ENCODE data around the gene TNFSF13.

Gene TNFSF13

GRCh38 chr17:7563115-7563869, 4.7 kb downstream of the TNFSF13 start:
- no peaks in the 10 kb centered on the region for H3K27me3 ChIP-seq (replicated peaks; ENCODE audit: control insufficient read depth, insufficient read depth, low read length)
- DNase-seq (ENCODE audit: low read depth): no peak
- H3K9me3 ChIP-seq (ENCODE audit: control insufficient read depth, low read length): no peaks in the 10 kb centered on the region
- H3K4me3 ChIP-seq (ENCODE audit: low read length): peak overlapping the region; percentile 81
- peak overlapping the region; percentile 88 for H3K9ac ChIP-seq (ENCODE audit: low read length)
- H3K4me1 ChIP-seq (ENCODE audit: control insufficient read depth, insufficient read depth, low read length): peaks cover 36% of the 10 kb centered on the region
- peaks cover 37% of the 10 kb centered on the region for H3K36me3 ChIP-seq (ENCODE audit: control insufficient read depth, insufficient read depth, low read length, severe bottlenecking)

- DNase-seq (ENCODE audit: low read depth): no peak
- Histone ChIP-seq H3K36me3 (ENCODE audit: control insufficient read depth, insufficient read depth, low read length, severe bottlenecking) (peaks cover 60% of the 10 kb centered on the region), H3K9ac (ENCODE audit: low read length) (no peak overlapping the region), H3K9me3 (ENCODE audit: control insufficient read depth, low read length) (no peaks in the 10 kb centered on the region), H3K4me3 (ENCODE audit: low read length) (no peak overlapping the region), H3K4me1 (ENCODE audit: control insufficient read depth, insufficient read depth, low read length) (peaks cover 8% of the 10 kb centered on the region), H3K27me3 (replicated peaks; ENCODE audit: control insufficient read depth, insufficient read depth, low read length) (no peaks in the 10 kb centered on the region)
Observed at GRCh38 chr17:7569571-7569970, 11.0 kb downstream of the TNFSF13 start.

- H3K36me3 ChIP-seq (ENCODE audit: control insufficient read depth, insufficient read depth, low read length, severe bottlenecking): peaks cover 60% of the 10 kb centered on the region
- no peaks in the 10 kb centered on the region for H3K9me3 ChIP-seq (ENCODE audit: control insufficient read depth, low read length)
- DNase-seq (ENCODE audit: low read depth): no peak
- H3K9ac ChIP-seq (ENCODE audit: low read length): peak overlapping the region; percentile 4
- H3K27me3 ChIP-seq (replicated peaks; ENCODE audit: control insufficient read depth, insufficient read depth, low read length): no peaks in the 10 kb centered on the region
- no peak overlapping the region for H3K4me3 ChIP-seq (ENCODE audit: low read length)
- H3K4me1 ChIP-seq (ENCODE audit: control insufficient read depth, insufficient read depth, low read length): peaks cover 16% of the 10 kb centered on the region
Observed at GRCh38 chr17:7570351-7570750, 11.8 kb downstream of the TNFSF13 start.

- Histone ChIP-seq H3K9me3 (ENCODE audit: control insufficient read depth, low read length) (no peaks in the 10 kb centered on the region), H3K9ac (ENCODE audit: low read length) (peak overlapping the region; percentile 90), H3K4me1 (ENCODE audit: control insufficient read depth, insufficient read depth, low read length) (peaks cover 35% of the 10 kb centered on the region), H3K4me3 (ENCODE audit: low read length) (peak overlapping the region; percentile 89), H3K36me3 (ENCODE audit: control insufficient read depth, insufficient read depth, low read length, severe bottlenecking) (peaks cover 63% of the 10 kb centered on the region), H3K27me3 (replicated peaks; ENCODE audit: control insufficient read depth, insufficient read depth, low read length) (no peaks in the 10 kb centered on the region)
- DNase-seq (ENCODE audit: low read depth): no peak
Observed at GRCh38 chr17:7572338-7572587, 13.7 kb downstream of the TNFSF13 start.

GRCh38 chr17:7572588-7573323, 14.2 kb downstream of the TNFSF13 start:
- Histone ChIP-seq H3K36me3 (ENCODE audit: control insufficient read depth, insufficient read depth, low read length, severe bottlenecking) (peaks cover 64% of the 10 kb centered on the region), H3K9me3 (ENCODE audit: control insufficient read depth, low read length) (no peaks in the 10 kb centered on the region), H3K9ac (ENCODE audit: low read length) (peak overlapping the region; percentile 100), H3K4me3 (ENCODE audit: low read length) (peak overlapping the region; percentile 91), H3K27me3 (replicated peaks; ENCODE audit: control insufficient read depth, insufficient read depth, low read length) (no peaks in the 10 kb centered on the region), H3K4me1 (ENCODE audit: control insufficient read depth, insufficient read depth, low read length) (peaks cover 40% of the 10 kb centered on the region)
- peak; percentile 99 for DNase-seq (ENCODE audit: low read depth)

GRCh38 chr17:7573324-7574080, 15.0 kb downstream of the TNFSF13 start:
- peak; percentile 94 for DNase-seq (ENCODE audit: low read depth)
- Histone ChIP-seq H3K9me3 (ENCODE audit: control insufficient read depth, low read length) (no peaks in the 10 kb centered on the region), H3K36me3 (ENCODE audit: control insufficient read depth, insufficient read depth, low read length, severe bottlenecking) (peaks cover 70% of the 10 kb centered on the region), H3K4me1 (ENCODE audit: control insufficient read depth, insufficient read depth, low read length) (peaks cover 45% of the 10 kb centered on the region), H3K9ac (ENCODE audit: low read length) (peak overlapping the region; percentile 100), H3K4me3 (ENCODE audit: low read length) (peak overlapping the region; percentile 91), H3K27me3 (replicated peaks; ENCODE audit: control insufficient read depth, insufficient read depth, low read length) (no peaks in the 10 kb centered on the region)

GRCh38 chr17:7574176-7574953, 15.8 kb downstream of the TNFSF13 start:
- no peaks in the 10 kb centered on the region for H3K27me3 ChIP-seq (replicated peaks; ENCODE audit: control insufficient read depth, insufficient read depth, low read length)
- peaks cover 51% of the 10 kb centered on the region for H3K4me1 ChIP-seq (ENCODE audit: control insufficient read depth, insufficient read depth, low read length)
- no peak for DNase-seq (ENCODE audit: low read depth)
- H3K4me3 ChIP-seq (ENCODE audit: low read length): peak overlapping the region; percentile 91
- no peaks in the 10 kb centered on the region for H3K9me3 ChIP-seq (ENCODE audit: control insufficient read depth, low read length)
- peak overlapping the region; percentile 100 for H3K9ac ChIP-seq (ENCODE audit: low read length)
- H3K36me3 ChIP-seq (ENCODE audit: control insufficient read depth, insufficient read depth, low read length, severe bottlenecking): peaks cover 73% of the 10 kb centered on the region

GRCh38 chr17:7575481-7575883, 16.9 kb downstream of the TNFSF13 start:
- H3K36me3 ChIP-seq (ENCODE audit: control insufficient read depth, insufficient read depth, low read length, severe bottlenecking): peaks cover 62% of the 10 kb centered on the region
- H3K4me3 ChIP-seq (ENCODE audit: low read length): peak overlapping the region; percentile 91
- no peaks in the 10 kb centered on the region for H3K27me3 ChIP-seq (replicated peaks; ENCODE audit: control insufficient read depth, insufficient read depth, low read length)
- peak overlapping the region; percentile 100 for H3K9ac ChIP-seq (ENCODE audit: low read length)
- no peak for DNase-seq (ENCODE audit: low read depth)
- peaks cover 62% of the 10 kb centered on the region for H3K4me1 ChIP-seq (ENCODE audit: control insufficient read depth, insufficient read depth, low read length)
- no peaks in the 10 kb centered on the region for H3K9me3 ChIP-seq (ENCODE audit: control insufficient read depth, low read length)

GRCh38 chr17:7575959-7576358, 17.4 kb downstream of the TNFSF13 start:
- peaks cover 67% of the 10 kb centered on the region for H3K4me1 ChIP-seq (ENCODE audit: control insufficient read depth, insufficient read depth, low read length)
- H3K27me3 ChIP-seq (replicated peaks; ENCODE audit: control insufficient read depth, insufficient read depth, low read length): no peaks in the 10 kb centered on the region
- peak overlapping the region; percentile 100 for H3K9ac ChIP-seq (ENCODE audit: low read length)
- DNase-seq (ENCODE audit: low read depth): no peak
- peak overlapping the region; percentile 91 for H3K4me3 ChIP-seq (ENCODE audit: low read length)
- H3K9me3 ChIP-seq (ENCODE audit: control insufficient read depth, low read length): no peaks in the 10 kb centered on the region
- H3K36me3 ChIP-seq (ENCODE audit: control insufficient read depth, insufficient read depth, low read length, severe bottlenecking): peaks cover 57% of the 10 kb centered on the region

GRCh38 chr17:7576432-7576937, 17.9 kb downstream of the TNFSF13 start:
- no peak for DNase-seq (ENCODE audit: low read depth)
- H3K4me3 ChIP-seq (ENCODE audit: low read length): peak overlapping the region; percentile 91

More at GRCh38 chr17:7576432-7576937, 17.9 kb downstream of the TNFSF13 start:
- H3K4me1 ChIP-seq (ENCODE audit: control insufficient read depth, insufficient read depth, low read length): peaks cover 67% of the 10 kb centered on the region
- peaks cover 52% of the 10 kb centered on the region for H3K36me3 ChIP-seq (ENCODE audit: control insufficient read depth, insufficient read depth, low read length, severe bottlenecking)
- H3K9ac ChIP-seq (ENCODE audit: low read length): peak overlapping the region; percentile 100
- H3K9me3 ChIP-seq (ENCODE audit: control insufficient read depth, low read length): no peaks in the 10 kb centered on the region
- H3K27me3 ChIP-seq (replicated peaks; ENCODE audit: control insufficient read depth, insufficient read depth, low read length): no peaks in the 10 kb centered on the region
